Neural progenitor cell (in vitro differentiated cells): Measurements from ENCODE around the gene PNMA8C. TPM values are rescaled to one million over a fixed set of nuclear protein-coding genes. Genes with fewer than 3 reads are reported as not detected.

Experiments
- DNase-seq: peaks from one replicate; pipeline ENCODE4 v3.0.0-alpha.2; 2016; ENCODE audit warnings: low spot score
- H2AFZ ChIP-seq: fragments of 200-600 bp; sonication (generic); replicated peaks from 2 replicates; pipeline ENCODE4 v1.6.1; 2016; ENCODE audit warnings: antibody characterized with exemption
- H3F3A ChIP-seq: fragments of 200-600 bp; sonication (generic); 2 replicates; pipeline ENCODE4 v1.6.1; 2016; ENCODE audit warnings: antibody characterized with exemption, low read depth
- H3K27ac ChIP-seq: fragments of 200-600 bp; sonication (generic); 2 replicates; pipeline ENCODE4 v1.5.1; 2016; ENCODE audit warnings: mild to moderate bottlenecking
- H3K27me3 ChIP-seq: fragments of 200-600 bp; sonication (generic); 2 replicates; pipeline ENCODE4 v1.6.1; 2016; ENCODE audit warnings: mild to moderate bottlenecking, moderate library complexity
- H3K36me3 ChIP-seq: fragments of 200-600 bp; sonication (generic); 2 replicates; pipeline ENCODE4 v1.5.1; 2016
- H3K4me1 ChIP-seq: fragments of 200-600 bp; sonication (generic); 2 replicates; pipeline ENCODE4 v1.6.1; 2016; ENCODE audit warnings: mixed run types
- H3K4me2 ChIP-seq: fragments of 200-600 bp; sonication (generic); 2 replicates; pipeline ENCODE4 v1.6.1; 2016
- H3K4me3 ChIP-seq: fragments of 200-600 bp; sonication (generic); 2 replicates; pipeline ENCODE4 v1.5.1; 2016
- H3K79me2 ChIP-seq: fragments of 200-600 bp; sonication (generic); 2 replicates; pipeline ENCODE4 v1.6.1; 2016; ENCODE audit warnings: low read depth
- H3K9ac ChIP-seq: fragments of 200-600 bp; sonication (generic); 2 replicates; pipeline ENCODE4 v1.6.1; 2016
- H3K9me3 ChIP-seq: fragments of 200-600 bp; sonication (generic); 2 replicates; pipeline ENCODE4 v1.5.1; 2016; ENCODE audit warnings: low read depth
- H4K20me1 ChIP-seq: fragments of 200-600 bp; sonication (generic); 2 replicates; pipeline ENCODE4 v1.6.1; 2016; ENCODE audit warnings: low read depth
- H3K27ac Mint-ChIP-seq: 3 replicates; pipeline ENCODE4 v1.8.0; 2021; ENCODE audit warnings: mixed read lengths
- H3K27me3 Mint-ChIP-seq: 2 replicates; pipeline ENCODE4 v1.8.0; 2022; ENCODE audit warnings: low read depth, mild to moderate bottlenecking, inconsistent platforms, moderate library complexity, mixed read lengths; ENCODE audit not compliant: insufficient read depth
- H3K36me3 Mint-ChIP-seq: 3 replicates; pipeline ENCODE4 v1.8.0; 2021; ENCODE audit warnings: mixed read lengths
- H3K4me1 Mint-ChIP-seq: 3 replicates; pipeline ENCODE4 v1.8.0; 2021; ENCODE audit warnings: mixed read lengths
- H3K4me3 Mint-ChIP-seq: 3 replicates; pipeline ENCODE4 v1.8.0; 2021; ENCODE audit warnings: mild to moderate bottlenecking, moderate library complexity, mixed read lengths
- H3K9me3 Mint-ChIP-seq: 3 replicates; pipeline ENCODE4 v1.8.0; 2020; ENCODE audit warnings: mixed read lengths
- CTCF ChIP-seq: fragments of 200-600 bp; sonication (generic); IDR thresholded peaks from 2 replicates; pipeline ENCODE4 v1.5.1; 2017; ENCODE audit warnings: antibody characterized with exemption, mild to moderate bottlenecking
- EZH2 ChIP-seq: fragments of 200-600 bp; sonication (generic); IDR thresholded peaks from 2 replicates; pipeline ENCODE4 v1.6.1; 2017; ENCODE audit warnings: antibody characterized with exemption, mild to moderate bottlenecking, moderate library complexity
- EZH2phosphoT487 ChIP-seq: fragments of 200-600 bp; sonication (generic); IDR thresholded peaks from 2 replicates; pipeline ENCODE4 v1.6.1; 2017; ENCODE audit warnings: antibody characterized with exemption
- total RNA-seq: library from RNA; depleted of rRNA; stranded (reverse); fragments of >200 nt; gene quantifications from 2 replicates; pipeline ENCODE4 v1.2.3, GENCODE V29; 2015; ENCODE audit warnings: low replicate concordance

PNMA8C gene
- total RNA-seq, 1 donor from 2014 or later, result 0.58 TPM

GRCh38 chr19:46470376-46470775, 41.6 kb upstream of the PNMA8C start:
- H3K36me3 Mint-ChIP-seq, result peaks cover 37% of the 10 kb centered on the region
- H3K79me2 ChIP-seq, result peaks cover 13% of the 10 kb centered on the region
- DNase-seq, result no peak
- H4K20me1 ChIP-seq, result no peaks in the 10 kb centered on the region
- peaks cover 6% of the 10 kb centered on the region for H3F3A ChIP-seq
- peak overlapping the region; percentile 85 for H3K4me2 ChIP-seq
- peak overlapping the region; percentile 82 for H3K4me3 Mint-ChIP-seq
- peaks cover 13% of the 10 kb centered on the region for H3K27me3 Mint-ChIP-seq
- no peaks in the 10 kb centered on the region for H3K9me3 ChIP-seq
- peaks cover 3% of the 10 kb centered on the region for H3K27me3 ChIP-seq
- H3K4me1 ChIP-seq, result peaks cover 5% of the 10 kb centered on the region
- peak overlapping the region; percentile 49 for H3K4me3 ChIP-seq
- H3K36me3 ChIP-seq, result no peaks in the 10 kb centered on the region
- TF ChIP-seq EZH2phosphoT487, result no peak
- no peak for TF ChIP-seq CTCF
- TF ChIP-seq EZH2, result no peak
- H3K9me3 Mint-ChIP-seq, result no peaks in the 10 kb centered on the region
- H2AFZ ChIP-seq, result no peak overlapping the region
- H3K27ac Mint-ChIP-seq, result no peak overlapping the region
- H3K4me1 Mint-ChIP-seq, result peaks cover 40% of the 10 kb centered on the region
- H3K9ac ChIP-seq, result no peak overlapping the region
- H3K27ac ChIP-seq, result no peak overlapping the region

GRCh38 chr19:46469541-46470185, 40.9 kb upstream of the PNMA8C start:
- peaks cover 5% of the 10 kb centered on the region for H3K4me1 ChIP-seq
- H3K27me3 ChIP-seq, result peaks cover 3% of the 10 kb centered on the region
- H3K36me3 Mint-ChIP-seq, result peaks cover 38% of the 10 kb centered on the region
- H3K27me3 Mint-ChIP-seq, result peaks cover 14% of the 10 kb centered on the region
- no peaks in the 10 kb centered on the region for H3K9me3 Mint-ChIP-seq
- peaks cover 40% of the 10 kb centered on the region for H3K4me1 Mint-ChIP-seq
- no peak overlapping the region for H3K4me3 ChIP-seq
- H3K9me3 ChIP-seq, result no peaks in the 10 kb centered on the region
- H3K27ac ChIP-seq, result no peak overlapping the region
- peak overlapping the region; percentile 36 for H3K27ac Mint-ChIP-seq
- no peak overlapping the region for H3K4me2 ChIP-seq
- H3K9ac ChIP-seq, result no peak overlapping the region
- no peak for TF ChIP-seq EZH2phosphoT487
- no peak for TF ChIP-seq CTCF
- TF ChIP-seq EZH2, result no peak
- H4K20me1 ChIP-seq, result no peaks in the 10 kb centered on the region
- H3K4me3 Mint-ChIP-seq, result peak overlapping the region; percentile 46
- DNase-seq, result no peak
- H3K79me2 ChIP-seq, result peaks cover 13% of the 10 kb centered on the region
- peaks cover 6% of the 10 kb centered on the region for H3F3A ChIP-seq
- H2AFZ ChIP-seq, result no peak overlapping the region
- no peaks in the 10 kb centered on the region for H3K36me3 ChIP-seq

GRCh38 chr19:46466536-46467196, 37.9 kb upstream of the PNMA8C start:
- H3K9ac ChIP-seq, result no peak overlapping the region
- H3K27ac ChIP-seq, result no peak overlapping the region
- H4K20me1 ChIP-seq, result no peaks in the 10 kb centered on the region
- Mint-ChIP-seq H3K27ac (no peak overlapping the region), H3K4me3 (no peak overlapping the region), H3K27me3 (peaks cover 13% of the 10 kb centered on the region), H3K36me3 (peaks cover 40% of the 10 kb centered on the region), H3K4me1 (peaks cover 21% of the 10 kb centered on the region), H3K9me3 (peaks cover 2% of the 10 kb centered on the region)
- no peak overlapping the region for H2AFZ ChIP-seq
- no peaks in the 10 kb centered on the region for H3K27me3 ChIP-seq
- H3F3A ChIP-seq, result no peaks in the 10 kb centered on the region
- no peaks in the 10 kb centered on the region for H3K9me3 ChIP-seq
- peaks cover under 1% of the 10 kb centered on the region for H3K4me1 ChIP-seq
- H3K4me3 ChIP-seq, result no peak overlapping the region
- DNase-seq, result no peak
- no peak overlapping the region for H3K4me2 ChIP-seq
- H3K36me3 ChIP-seq, result no peaks in the 10 kb centered on the region
- TF ChIP-seq EZH2phosphoT487 (no peak), CTCF (no peak), EZH2 (no peak)
- peaks cover 13% of the 10 kb centered on the region for H3K79me2 ChIP-seq
